H1 (cell line): ENCODE data around the gene SLC1A3. TPM values are rescaled to one million over a fixed set of nuclear protein-coding genes. Genes with fewer than 3 reads are reported as not detected.

Experiments
- CTCF ChIA-PET: fragments of 300-600 bp; sonication (Branson Sonifier 250); formaldehyde crosslinking; loops from one replicate; lab custom pipeline; 2021; ENCODE audit not compliant: partially characterized antibody; lab: Charles Lee
- POLR2A ChIA-PET: fragments of 300-600 bp; sonication (Branson Sonifier 250); formaldehyde crosslinking; loops from one replicate; lab custom pipeline; 2021; ENCODE audit warnings: inconsistent platforms; ENCODE audit not compliant: partially characterized antibody; lab: Charles Lee
- DNase-seq, 2 experiments: peaks; one replicate each; pipeline versions ENCODE4 v3.0.0 to v3.0.0-alpha.2; 2010 to 2022; ENCODE audit warnings: low spot score in 2 of 2, low read depth in 1 of 2, mixed read lengths in 1 of 2
- FAIRE-seq: peaks from 2 replicates; lab custom pipeline; 2011; peaks lifted over from hg19 to GRCh38; lab: Jason Lieb, UNC
- H2AFZ ChIP-seq: 2 replicates; pipeline ENCODE4 v1.8.1; 2012; ENCODE audit warnings: low read length, inconsistent platforms
- H2AK5ac ChIP-seq: 2 replicates; pipeline ENCODE4 v1.6.1; 2013; ENCODE audit warnings: low read depth, low read length
- H2BK120ac ChIP-seq: replicated peaks from 2 replicates; pipeline ENCODE3; 2013; ENCODE audit warnings: low read depth, low read length, inconsistent platforms
- H2BK12ac ChIP-seq: 2 replicates; pipeline ENCODE4 v1.6.1; 2013; ENCODE audit warnings: low read depth, low read length
- H2BK15ac ChIP-seq: 2 replicates; pipeline ENCODE4 v1.6.1; 2013; ENCODE audit warnings: low read length
- H2BK20ac ChIP-seq: 2 replicates; pipeline ENCODE4 v1.6.1; 2013; ENCODE audit warnings: low read length
- H2BK5ac ChIP-seq: 2 replicates; pipeline ENCODE4 v1.6.1; 2013; ENCODE audit warnings: low read depth, low read length
- H3K14ac ChIP-seq: 2 replicates; pipeline ENCODE4 v1.6.1; 2013; ENCODE audit warnings: inconsistent platforms; ENCODE audit not compliant: insufficient read length
- H3K18ac ChIP-seq: 2 replicates; pipeline ENCODE4 v1.6.1; 2013; ENCODE audit warnings: low read length; ENCODE audit errors: extremely low read depth
- H3K23ac ChIP-seq: 2 replicates; pipeline ENCODE4 v1.6.1; 2013; ENCODE audit warnings: inconsistent platforms; ENCODE audit not compliant: insufficient read length
- H3K23me2 ChIP-seq: 2 replicates; pipeline ENCODE4 v1.6.1; 2013; ENCODE audit warnings: low read depth, low read length
- H3K27ac ChIP-seq: 2 replicates; pipeline ENCODE4 v1.6.1; 2011; ENCODE audit warnings: low read depth, low read length, inconsistent platforms
- H3K27me3 ChIP-seq, 4 experiments: replicated peaks in 1 of 4; 1 replicate in 1 of 4; 2 replicates in 3 of 4; pipeline versions ENCODE4 v1.6.1 to v1.8.1; 2011 to 2013; ENCODE audit warnings: low read length in 3 of 4, mild to moderate bottlenecking in 3 of 4, inconsistent platforms in 2 of 4, mixed read lengths in 2 of 4, moderate library complexity in 1 of 4; ENCODE audit not compliant: control insufficient read depth in 3 of 4, insufficient read depth in 3 of 4; ENCODE audit errors: extremely low read depth in 1 of 4
- H3K36me3 ChIP-seq, 4 experiments: 2 replicates each; pipeline versions ENCODE4 v1.6.1 to v1.8.1; 2011 to 2013; ENCODE audit warnings: mild to moderate bottlenecking in 4 of 4, low read length in 3 of 4, moderate library complexity in 2 of 4, control low read depth in 1 of 4, inconsistent platforms in 1 of 4; ENCODE audit not compliant: insufficient read depth in 4 of 4, control insufficient read depth in 2 of 4
- H3K4ac ChIP-seq: replicated peaks from 2 replicates; pipeline ENCODE3; 2013; ENCODE audit warnings: low read length, low read depth, mixed read lengths, inconsistent platforms; ENCODE audit not compliant: insufficient read length
- H3K4me1 ChIP-seq, 4 experiments: replicated peaks in 1 of 4; 1 replicate in 1 of 4; 2 replicates in 3 of 4; pipeline versions ENCODE4 v1.6.1 to v1.8.1; 2011 to 2013; ENCODE audit warnings: low read length in 3 of 4, inconsistent platforms in 2 of 4, mixed read lengths in 1 of 4; ENCODE audit not compliant: insufficient read depth in 4 of 4, control insufficient read depth in 3 of 4
- H3K4me2 ChIP-seq, 2 experiments: 2 replicates each; pipeline versions ENCODE4 v1.6.1 to v1.8.1; 2011 to 2013; ENCODE audit warnings: low read depth in 2 of 2, low read length in 2 of 2, control low read depth in 1 of 2, inconsistent platforms in 1 of 2, mild to moderate bottlenecking in 1 of 2; ENCODE audit not compliant: insufficient read depth in 1 of 2
- H3K4me3 ChIP-seq, 4 experiments: fragments of 200-600, 300-600 bp in 1 of 4; sonication (generic), shearing (Covaris generic), sonication (Bioruptor Twin) in 1 of 4; 2 replicates each; pipeline versions ENCODE4 v1.5.1 to v1.8.1; 2011 to 2016; ENCODE audit warnings: low read length in 4 of 4, low read depth in 3 of 4, control low read depth in 2 of 4, inconsistent platforms in 2 of 4, mild to moderate bottlenecking in 2 of 4, mixed read lengths in 1 of 4, moderate library complexity in 1 of 4; ENCODE audit not compliant: insufficient read depth in 2 of 4; ENCODE audit errors: extremely low read depth in 1 of 4
- H3K56ac ChIP-seq: replicated peaks from 2 replicates; pipeline ENCODE3; 2013; ENCODE audit warnings: low read depth, mild to moderate bottlenecking, mixed read lengths, low read length, inconsistent platforms; ENCODE audit not compliant: insufficient read length
- H3K79me1 ChIP-seq: 2 replicates; pipeline ENCODE4 v1.6.1; 2013; ENCODE audit warnings: low read depth, low read length, control low read depth
- H3K79me2 ChIP-seq, 2 experiments: 2 replicates each; pipeline versions ENCODE4 v1.6.1 to v1.8.1; 2012 to 2013; ENCODE audit warnings: low read length in 2 of 2, mild to moderate bottlenecking in 2 of 2, inconsistent platforms in 1 of 2; ENCODE audit not compliant: insufficient read depth in 2 of 2, control insufficient read depth in 1 of 2
- H3K9ac ChIP-seq, 4 experiments: replicated peaks in 1 of 4; 1 replicate in 1 of 4; 2 replicates in 3 of 4; pipeline versions ENCODE4 v1.6.1 to v1.8.1; 2011 to 2013; ENCODE audit warnings: low read depth in 3 of 4, low read length in 3 of 4, control low read depth in 2 of 4, mild to moderate bottlenecking in 2 of 4, moderate library complexity in 2 of 4, inconsistent platforms in 1 of 4; ENCODE audit errors: extremely low read depth in 1 of 4
- H3K9me3 ChIP-seq, 2 experiments: 2 replicates each; pipeline versions ENCODE4 v1.6.1 to v1.8.1; 2012 to 2013; ENCODE audit warnings: mild to moderate bottlenecking in 2 of 2, moderate library complexity in 2 of 2, control low read depth in 1 of 2, inconsistent platforms in 1 of 2, low read depth in 1 of 2, low read length in 1 of 2, mixed read lengths in 1 of 2; ENCODE audit not compliant: insufficient read depth in 2 of 2
- H4K20me1 ChIP-seq, 2 experiments: replicated peaks in 1 of 2; 2 replicates each; pipeline versions ENCODE3 to v1.8.1; 2011 to 2013; ENCODE audit warnings: inconsistent platforms in 2 of 2, low read length in 2 of 2, mild to moderate bottlenecking in 1 of 2; ENCODE audit not compliant: insufficient read depth in 2 of 2, control insufficient read depth in 1 of 2
- H4K5ac ChIP-seq: 2 replicates; pipeline ENCODE4 v1.6.1; 2013; ENCODE audit warnings: low read length, low read depth, mixed read lengths, inconsistent platforms; ENCODE audit not compliant: insufficient read length
- H4K8ac ChIP-seq: 2 replicates; pipeline ENCODE4 v1.8.0; 2013; ENCODE audit warnings: mild to moderate bottlenecking, moderate library complexity, low read length, inconsistent platforms; ENCODE audit not compliant: insufficient read depth; ENCODE audit errors: extremely low read depth
- H4K91ac ChIP-seq: replicated peaks from 2 replicates; pipeline ENCODE3; 2013; ENCODE audit warnings: low read length, mixed read lengths, inconsistent platforms; ENCODE audit not compliant: insufficient read length
- ASH2L ChIP-seq: fragments of 200-600, 300-600 bp; sonication (generic); IDR thresholded peaks from one replicate; pipeline ENCODE4 v1.7.1; 2017; ENCODE audit warnings: low read length
- BCL11A ChIP-seq, 2 experiments: IDR thresholded peaks; one replicate each; pipeline ENCODE4 v1.6.1; 2011; ENCODE audit warnings: low read depth in 2 of 2, low read length in 2 of 2, mild to moderate bottlenecking in 2 of 2
- EGR1 ChIP-seq: IDR thresholded peaks from 2 replicates; pipeline ENCODE4 v1.6.1; 2011; ENCODE audit warnings: low read depth, low read length, borderline replicate concordance
- GTF2F1 ChIP-seq: IDR thresholded peaks from 2 replicates; pipeline ENCODE4 v1.6.1; 2012; ENCODE audit warnings: low read depth, low read length, improper control_type of control experiment, borderline replicate concordance
- HDAC6 ChIP-seq: IDR thresholded peaks from one replicate; pipeline ENCODE4 v1.7.1; 2012; ENCODE audit warnings: low read depth, mild to moderate bottlenecking, inconsistent platforms, low read length, moderate library complexity
- KDM4A ChIP-seq: IDR thresholded peaks from one replicate; pipeline ENCODE4 v1.7.1; 2012; ENCODE audit warnings: low read depth, mild to moderate bottlenecking, moderate library complexity, low read length, inconsistent platforms; ENCODE audit not compliant: severe bottlenecking
- POLR2A ChIP-seq, 2 experiments: IDR thresholded peaks; 1 replicate in 1 of 2; 2 replicates in 1 of 2; pipeline ENCODE4 v1.6.1; 2011; ENCODE audit warnings: low read depth in 2 of 2, low read length in 2 of 2, mild to moderate bottlenecking in 2 of 2; ENCODE audit errors: control extremely low read depth in 1 of 2
- SAP30 ChIP-seq: fragments of 300-600 bp; sonication (generic); IDR thresholded peaks from 2 replicates; pipeline ENCODE4 v1.7.1; 2012; ENCODE audit warnings: low read length, moderate library complexity, mild to moderate bottlenecking, inconsistent platforms; ENCODE audit not compliant: insufficient read depth, insufficient replicate concordance
- SIX5 ChIP-seq: IDR thresholded peaks from 2 replicates; pipeline ENCODE4 v1.6.1; 2011; ENCODE audit warnings: mild to moderate bottlenecking, low read depth, low read length
- SP1 ChIP-seq: IDR thresholded peaks from 2 replicates; pipeline ENCODE4 v1.6.1; 2011; ENCODE audit warnings: low read depth, low read length
- SRF ChIP-seq: IDR thresholded peaks from 2 replicates; pipeline ENCODE4 v1.6.1; 2011; ENCODE audit warnings: mild to moderate bottlenecking, low read depth, low read length, moderate library complexity
- TAF1 ChIP-seq: IDR thresholded peaks from 2 replicates; pipeline ENCODE4 v1.6.1; 2011; ENCODE audit warnings: mild to moderate bottlenecking, low read depth, low read length
- WGBS, 2 experiments: shearing (Covaris generic) in 1 of 2; methylation state at CpG; one replicate each; pipeline versions ENCODE4 v1.1.6 to v1.1.7; 2013 to 2015; ENCODE audit warnings: low lambda C conversion rate in 2 of 2, mixed read lengths in 2 of 2, inconsistent platforms in 1 of 2, low coverage in 1 of 2, missing lambda C conversion rate in 1 of 2; ENCODE audit not compliant: insufficient replicate concordance in 2 of 2, insufficient coverage in 1 of 2, insufficient read length in 1 of 2; ENCODE audit errors: extremely low coverage in 1 of 2, missing lambda C conversion rate in 1 of 2; 5-methylcytosine and 5-hydroxymethylcytosine counted together
- polyA plus RNA-seq, 7 experiments: library from polyadenylated mRNA; depleted of rRNA in 3 of 7; stranded (reverse) in 5 of 7; unstranded in 2 of 7; fragments of >200 nt in 5 of 7; fragments of 200-250 nt in 2 of 7; gene quantifications; 1 replicate in 5 of 7; 2 replicates in 1 of 7; 4 replicates in 1 of 7; pipeline versions ENCODE4 v1.2.1 to v1.2.3, GENCODE V29; 2011 to 2013; ENCODE audit warnings: missing spikeins in 2 of 7, mixed read lengths in 2 of 7
- total RNA-seq: library from RNA; stranded (reverse); fragmentation: NEBNext Ultra II Directional; extraction: Animal tissue kit (Norgen Biotek cat#: 25700); gene quantifications from 2 replicates; pipeline ENCODE4 v1.2.1, GENCODE V29; 2021
- TF ChIP-seq, protein P1 (sequence below): IDR thresholded peaks from 2 replicates; pipeline ENCODE4 v1.6.1; 2011; ENCODE audit warnings: low read length, improper control_type of control experiment

SLC1A3 gene
- total and polyA plus RNA-seq, 2 of the 8 experiments (the other 6 are each of a cell fraction or from before 2014, with no cell fraction given): 26.7 to 35.3 TPM

DNA sequence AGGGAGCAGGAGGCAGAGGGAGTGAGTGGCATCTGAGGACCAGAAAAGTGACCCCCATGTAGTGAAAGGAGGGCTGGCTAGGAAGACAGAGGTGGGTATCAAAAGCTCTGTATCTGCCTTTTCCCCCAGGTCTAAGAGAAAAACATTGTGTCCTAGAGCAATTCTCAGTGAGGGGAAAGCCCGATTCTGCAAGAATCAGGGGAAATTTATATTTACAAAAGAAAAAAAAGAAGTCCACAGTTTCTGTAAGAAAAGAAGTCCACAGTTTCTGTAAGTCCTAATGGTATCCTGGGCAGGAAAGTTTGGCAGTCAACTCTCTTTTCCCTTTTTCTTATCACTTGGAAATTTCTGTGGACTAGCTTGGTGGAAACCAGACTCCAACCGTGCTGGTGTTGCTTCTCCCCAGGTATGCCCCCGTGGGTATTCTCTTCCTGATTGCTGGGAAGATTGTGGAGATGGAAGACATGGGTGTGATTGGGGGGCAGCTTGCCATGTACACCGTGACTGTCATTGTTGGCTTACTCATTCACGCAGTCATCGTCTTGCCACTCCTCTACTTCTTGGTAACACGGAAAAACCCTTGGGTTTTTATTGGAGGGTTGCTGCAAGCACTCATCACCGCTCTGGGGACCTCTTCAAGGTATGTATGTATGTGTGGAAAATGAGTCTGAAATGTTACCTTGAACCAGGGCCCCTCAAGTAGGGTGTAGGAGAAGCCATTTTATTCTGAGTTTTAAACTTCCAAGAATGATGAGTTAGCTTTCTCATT is 73.0 kb downstream of the SLC1A3 start:
- Histone ChIP-seq H2BK15ac (no peak overlapping the region), H3K27ac (no peak overlapping the region), H3K23ac (no peak overlapping the region), H3K18ac (no peak overlapping the region), H2BK20ac (no peak overlapping the region), H2AFZ (no peak overlapping the region), H3K4me1 (no peaks in the 10 kb centered on the region), H4K91ac (no peak overlapping the region), H3K4ac (no peak overlapping the region), H4K8ac (no peak overlapping the region), H3K9ac (no peak overlapping the region), H3K79me2 (no peaks in the 10 kb centered on the region), H3K23me2 (no peaks in the 10 kb centered on the region), H2BK120ac (no peak overlapping the region), H3K36me3 (peaks cover 0 to 15% (median 1%) of the 10 kb centered on the region in 4 experiments; a peak in 3 of 8 replicates), H3K14ac (no peak overlapping the region), H4K20me1 (peaks cover 0 to 3% of the 10 kb centered on the region in 2 experiments), H3K4me3 (no peak overlapping the region), H2BK12ac (no peak overlapping the region), H3K27me3 (no peaks in the 10 kb centered on the region), H2AK5ac (no peak overlapping the region), H3K56ac (no peak overlapping the region), H4K5ac (no peak overlapping the region), H3K9me3 (no peaks in the 10 kb centered on the region), H3K4me2 (no peak overlapping the region), H2BK5ac (no peak overlapping the region), H3K79me1 (no peaks in the 10 kb centered on the region)
- ChIA-PET CTCF (interaction anchor here (0.9 to 1.0 kb wide), 2 partner anchors 9 to 66 kb away, joined by 3 read pairs; no protein-coding TSS in a partner anchor), POLR2A (no interaction called here)
- DNase-seq (no peak), FAIRE-seq (no peak)
- WGBS, 2 experiments: 87% methylated on average over 8 of the region's 8 CpGs; no CpG with 5 or more reads in 1 of the 2 experiments
- TF ChIP-seq GTF2F1 (no peak), HDAC6 (no peak), SRF (no peak), SAP30 (no peak), SP1 (no peak), SIX5 (no peak), TAF1 (no peak), ASH2L (no peak), EGR1 (no peak), KDM4A (no peak), BCL11A (IDR thresholded peaks at IDR 0.05; ENCODE audit: low read depth in 2 of 2, low read length in 2 of 2) (no peak), POLR2A (IDR thresholded peaks at IDR 0.05; ENCODE audit: control extremely low read depth in 1 of 2, low read depth in 2 of 2, low read length in 2 of 2) (no peak)
- TF ChIP-seq, protein P1, sequence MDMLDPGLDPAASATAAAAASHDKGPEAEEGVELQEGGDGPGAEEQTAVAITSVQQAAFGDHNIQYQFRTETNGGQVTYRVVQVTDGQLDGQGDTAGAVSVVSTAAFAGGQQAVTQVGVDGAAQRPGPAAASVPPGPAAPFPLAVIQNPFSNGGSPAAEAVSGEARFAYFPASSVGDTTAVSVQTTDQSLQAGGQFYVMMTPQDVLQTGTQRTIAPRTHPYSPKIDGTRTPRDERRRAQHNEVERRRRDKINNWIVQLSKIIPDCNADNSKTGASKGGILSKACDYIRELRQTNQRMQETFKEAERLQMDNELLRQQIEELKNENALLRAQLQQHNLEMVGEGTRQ: no peak
